ENCODE results near the gene PGM2.

DNA sequence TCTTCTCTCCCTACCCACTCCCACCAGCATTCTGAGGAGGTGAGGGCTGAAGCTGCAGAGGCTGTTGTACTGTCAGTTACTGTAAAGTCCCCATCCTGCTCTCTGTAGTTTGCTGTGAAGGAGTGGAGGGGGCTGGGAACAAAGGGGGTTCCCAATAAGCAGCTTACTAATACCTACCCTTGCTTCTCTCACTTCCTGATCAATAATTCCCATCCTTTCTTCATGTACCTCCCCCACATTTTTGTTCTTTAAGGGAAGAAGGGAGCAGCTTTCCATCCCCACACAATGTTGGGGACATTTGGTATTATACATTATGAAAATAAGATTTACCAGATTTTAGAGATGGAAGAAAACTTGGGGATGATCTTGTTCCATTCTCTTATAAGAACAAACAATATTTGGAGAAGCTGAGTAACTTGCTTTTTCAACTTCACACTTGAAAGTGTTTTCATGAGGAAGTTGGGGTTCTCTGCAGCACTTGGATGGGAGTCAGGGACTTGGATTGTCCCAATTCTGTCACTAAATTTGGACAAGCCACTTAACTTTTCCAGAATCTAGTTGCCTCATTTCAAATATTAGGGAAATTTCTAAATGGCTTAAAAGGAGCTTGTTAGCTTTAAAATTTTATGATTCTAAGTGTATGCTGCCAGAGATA, 69.8 kb downstream of the PGM2 start:
- TF ChIP-seq CTCF (IDR thresholded peaks at IDR 0.05; ENCODE audit: extremely low read depth in 1 of 2, insufficient read depth in 1 of 2, low read depth in 1 of 2, low read length in 2 of 2), result no peak
- TF ChIP-seq JUN (IDR thresholded peaks at IDR 0.05; ENCODE audit: borderline replicate concordance, insufficient read depth, insufficient read length, low read depth), result no peak
- no peak for TF ChIP-seq POLR2AphosphoS5 (IDR thresholded peaks at IDR 0.05; ENCODE audit: insufficient read depth, low read depth, low read length)
- TF ChIP-seq POLR2A (IDR thresholded peaks at IDR 0.05; ENCODE audit: low read depth, low read length), result no peak
- TF ChIP-seq MAX (IDR thresholded peaks at IDR 0.05; ENCODE audit: insufficient read depth, insufficient read length), result no peak
- TF ChIP-seq EZH2 (IDR thresholded peaks at IDR 0.05; ENCODE audit: borderline replicate concordance, low read depth, low read length, severe bottlenecking), result no peak
